GM23248 (cell line): ENCODE data around the gene ERH. TPM values are rescaled to one million over a fixed set of nuclear protein-coding genes. Genes with fewer than 3 reads are reported as not detected.

Experiments used
- DNase-seq: peaks from one replicate; pipeline ENCODE4 v3.0.0-alpha.2; 2015
- H2AFZ ChIP-seq: fragments of 200-600 bp; sonication (generic); 2 replicates; pipeline ENCODE4 v1.6.1; 2016; ENCODE audit warnings: antibody characterized with exemption
- H3F3A ChIP-seq: fragments of 200-600 bp; sonication (generic); 2 replicates; pipeline ENCODE4 v1.6.1; 2016; ENCODE audit warnings: mild to moderate bottlenecking, antibody characterized with exemption, mixed run types; ENCODE audit not compliant: insufficient read depth
- H3K27ac ChIP-seq: fragments of 200-600 bp; sonication (generic); 2 replicates; pipeline ENCODE4 v1.5.1; 2016; ENCODE audit warnings: mild to moderate bottlenecking
- H3K27me3 ChIP-seq: fragments of 200-600 bp; sonication (generic); replicated peaks from 2 replicates; pipeline ENCODE4 v1.6.1; 2016; ENCODE audit warnings: mild to moderate bottlenecking; ENCODE audit not compliant: insufficient read depth
- H3K36me3 ChIP-seq: fragments of 200-600 bp; sonication (generic); 2 replicates; pipeline ENCODE4 v1.6.1; 2016; ENCODE audit warnings: low read depth, mild to moderate bottlenecking
- H3K4me1 ChIP-seq: fragments of 200-600 bp; sonication (generic); 2 replicates; pipeline ENCODE4 v1.6.1; 2016; ENCODE audit warnings: mild to moderate bottlenecking; ENCODE audit not compliant: insufficient read depth
- H3K4me2 ChIP-seq: fragments of 200-600 bp; sonication (generic); one replicate; pipeline ENCODE4 v1.6.1; 2016; ENCODE audit warnings: mild to moderate bottlenecking; ENCODE audit not compliant: unreplicated experiment
- H3K4me3 ChIP-seq: fragments of 200-600 bp; sonication (generic); 2 replicates; pipeline ENCODE4 v1.5.1; 2016; ENCODE audit warnings: mild to moderate bottlenecking
- H3K79me2 ChIP-seq: fragments of 200-600 bp; sonication (generic); 2 replicates; pipeline ENCODE4 v1.6.1; 2016; ENCODE audit warnings: mild to moderate bottlenecking; ENCODE audit not compliant: insufficient read depth
- H3K9ac ChIP-seq: fragments of 200-600 bp; sonication (generic); 2 replicates; pipeline ENCODE4 v1.6.1; 2016; ENCODE audit warnings: mild to moderate bottlenecking
- H3K9me2 ChIP-seq: fragments of 200-600 bp; sonication (generic); 2 replicates; pipeline ENCODE4 v1.6.1; 2016; ENCODE audit warnings: mixed run types, mild to moderate bottlenecking, moderate library complexity; ENCODE audit not compliant: insufficient read depth
- H3K9me3 ChIP-seq: fragments of 200-600 bp; sonication (generic); one replicate; pipeline ENCODE4 v1.6.1; 2017; ENCODE audit warnings: low read depth
- H4K20me1 ChIP-seq: fragments of 200-600 bp; sonication (generic); 2 replicates; pipeline ENCODE4 v1.6.0; 2016; ENCODE audit not compliant: insufficient read depth
- EZH2 ChIP-seq: fragments of 200-600 bp; sonication (generic); IDR thresholded peaks from 2 replicates; pipeline ENCODE4 v1.6.1; 2018; ENCODE audit warnings: antibody characterized with exemption, mild to moderate bottlenecking; ENCODE audit not compliant: insufficient read depth, poor library complexity, severe bottlenecking
- EZH2phosphoT487 ChIP-seq: fragments of 200-600 bp; sonication (generic); IDR thresholded peaks from 2 replicates; pipeline ENCODE4 v1.6.1; 2018; ENCODE audit warnings: antibody characterized with exemption, moderate library complexity, mild to moderate bottlenecking, low read depth; ENCODE audit not compliant: insufficient read depth
- WGBS, 2 experiments: methylation state at CpG; one replicate each; pipeline ENCODE4 v1.1.6; 2015 to 2017; ENCODE audit warnings: low lambda C conversion rate in 2 of 2, low coverage in 1 of 2; ENCODE audit errors: missing lambda C conversion rate in 2 of 2; 5-methylcytosine and 5-hydroxymethylcytosine counted together
- in situ Hi-C: fragments of 300-500 bp; cut with MboI; formaldehyde crosslinking; loops from 2 replicates; pipeline ENCODE4 v1.15.0; 2020
- polyA plus RNA-seq: library from polyadenylated mRNA; unstranded; fragments of >200 nt; fragmentation: Nextera tagmentation; extraction: Ambion mirVana; gene quantifications from 2 replicates; pipeline ENCODE4 v1.2.1, GENCODE V29; 2016
- total RNA-seq: library from RNA; depleted of rRNA; stranded (reverse); fragments of >200 nt; shearing (Covaris generic); gene quantifications from 2 replicates; pipeline ENCODE4 v1.2.3, GENCODE V29; 2014

Gene ERH
- total and polyA plus RNA-seq, 2 experiments from 2014 or later = 70.4 to 136 TPM

DNA sequence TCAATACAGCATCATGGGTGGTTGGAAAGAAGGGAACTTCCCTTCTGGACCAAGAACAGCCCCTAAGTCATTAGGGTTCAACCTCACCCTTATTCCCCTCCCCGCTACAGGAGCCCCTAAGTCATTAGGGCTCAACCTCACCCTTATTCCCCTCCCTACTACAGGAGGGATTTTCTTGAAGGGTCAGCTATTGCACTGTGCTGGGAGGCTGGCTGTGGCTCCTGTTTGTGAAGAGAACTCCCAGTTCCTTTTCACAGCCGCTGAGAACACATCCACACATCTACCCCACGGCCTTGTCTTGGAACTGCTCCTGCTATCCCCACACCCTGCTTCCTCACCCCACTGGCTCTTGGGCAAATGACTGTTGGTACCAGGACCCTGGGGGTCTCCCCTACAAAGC, 44.9 kb downstream of the ERH start:
- H3K36me3 ChIP-seq = no peaks in the 10 kb centered on the region
- no peak overlapping the region for H3K4me2 ChIP-seq
- H3K27ac ChIP-seq = no peak overlapping the region
- no peaks in the 10 kb centered on the region for H4K20me1 ChIP-seq
- no peaks in the 10 kb centered on the region for H3K79me2 ChIP-seq
- no peaks in the 10 kb centered on the region for H3K9me3 ChIP-seq
- peaks cover 12% of the 10 kb centered on the region for H3K4me1 ChIP-seq
- H3K4me3 ChIP-seq = no peak overlapping the region
- H2AFZ ChIP-seq = no peak overlapping the region
- in situ Hi-C loops = no loop called here
- H3K9ac ChIP-seq = no peak overlapping the region
- TF ChIP-seq EZH2 = no peak
- no peak for TF ChIP-seq EZH2phosphoT487
- no peaks in the 10 kb centered on the region for H3K9me2 ChIP-seq
- H3K27me3 ChIP-seq = no peaks in the 10 kb centered on the region
- 0 out of 2 replicates have a peak, but pooled peaks cover 4% of the 10 kb centered on the region for H3F3A ChIP-seq
- DNase-seq = no peak
- WGBS, 2 experiments = 72 to 78% methylated on average over 3 of the region's 3 CpGs

DNA sequence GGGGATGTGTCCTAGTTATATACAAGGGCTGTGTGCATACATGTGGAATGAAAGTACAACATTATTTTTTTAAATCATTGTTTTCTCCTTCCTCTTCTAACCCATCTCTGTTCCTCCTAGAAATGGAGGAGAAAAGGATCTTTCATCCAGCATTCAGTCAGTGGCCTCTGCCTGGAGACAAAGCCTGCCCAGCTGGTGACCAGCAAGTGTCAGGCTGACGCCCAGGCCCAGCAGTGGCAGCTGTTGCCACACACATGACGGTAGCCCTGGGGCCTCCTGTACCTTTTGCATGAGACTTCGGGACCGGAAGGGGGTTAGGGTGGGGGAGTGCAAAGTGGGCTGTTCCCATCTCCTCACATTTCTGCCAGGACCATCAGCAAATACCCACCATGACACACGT, 46.2 kb downstream of the ERH start:
- Histone ChIP-seq H3K4me1 (peaks cover 12% of the 10 kb centered on the region), H3K27ac (no peak overlapping the region), H4K20me1 (no peaks in the 10 kb centered on the region), H3F3A (0 out of 2 replicates have a peak, but pooled peaks cover 4% of the 10 kb centered on the region), H3K27me3 (no peaks in the 10 kb centered on the region), H3K4me2 (no peak overlapping the region), H3K9ac (no peak overlapping the region), H3K79me2 (no peaks in the 10 kb centered on the region), H3K36me3 (no peaks in the 10 kb centered on the region), H3K4me3 (no peak overlapping the region), H3K9me3 (no peaks in the 10 kb centered on the region), H2AFZ (no peak overlapping the region), H3K9me2 (no peaks in the 10 kb centered on the region)
- DNase-seq = no peak
- TF ChIP-seq EZH2 (no peak), EZH2phosphoT487 (no peak)
- 63 to 68% methylated on average over 5 of the region's 5 CpGs for WGBS, 2 experiments
- in situ Hi-C loops = no loop called here

DNA sequence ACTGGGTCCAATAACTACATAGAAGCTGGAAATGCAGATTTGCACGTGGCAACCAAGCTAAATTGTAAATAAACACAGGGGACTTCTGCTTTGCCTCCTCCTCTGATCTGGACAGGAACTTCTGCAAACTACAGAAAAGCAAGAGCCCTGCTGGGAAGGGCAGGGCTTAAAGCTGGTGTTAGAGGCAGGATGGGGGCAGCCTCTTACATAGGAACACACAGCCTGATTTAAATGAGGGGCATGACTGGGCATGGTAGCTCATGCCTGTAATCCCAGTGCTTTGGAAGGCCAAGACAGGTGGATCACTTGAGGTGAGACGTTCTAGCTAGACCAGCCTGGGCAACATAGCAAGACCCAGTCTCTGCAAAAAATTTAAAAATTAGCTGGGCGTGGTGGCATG, 46.7 kb downstream of the ERH start:
- 50 to 63% methylated on average over 3 of the region's 3 CpGs for WGBS, 2 experiments
- H3K4me1 ChIP-seq = peaks cover 12% of the 10 kb centered on the region
- 0 out of 2 replicates have a peak, but pooled peaks cover 4% of the 10 kb centered on the region for H3F3A ChIP-seq
- H2AFZ ChIP-seq = no peak overlapping the region
- no peak overlapping the region for H3K4me3 ChIP-seq
- no peak overlapping the region for H3K9ac ChIP-seq
- TF ChIP-seq EZH2phosphoT487 = no peak
- no peak for TF ChIP-seq EZH2
- H3K36me3 ChIP-seq = no peaks in the 10 kb centered on the region
- in situ Hi-C loops = no loop called here
- H3K27ac ChIP-seq = no peak overlapping the region
- no peaks in the 10 kb centered on the region for H3K9me3 ChIP-seq
- DNase-seq = no peak
- H4K20me1 ChIP-seq = no peaks in the 10 kb centered on the region
- no peaks in the 10 kb centered on the region for H3K9me2 ChIP-seq
- no peaks in the 10 kb centered on the region for H3K27me3 ChIP-seq
- no peak overlapping the region for H3K4me2 ChIP-seq
- H3K79me2 ChIP-seq = no peaks in the 10 kb centered on the region

DNA sequence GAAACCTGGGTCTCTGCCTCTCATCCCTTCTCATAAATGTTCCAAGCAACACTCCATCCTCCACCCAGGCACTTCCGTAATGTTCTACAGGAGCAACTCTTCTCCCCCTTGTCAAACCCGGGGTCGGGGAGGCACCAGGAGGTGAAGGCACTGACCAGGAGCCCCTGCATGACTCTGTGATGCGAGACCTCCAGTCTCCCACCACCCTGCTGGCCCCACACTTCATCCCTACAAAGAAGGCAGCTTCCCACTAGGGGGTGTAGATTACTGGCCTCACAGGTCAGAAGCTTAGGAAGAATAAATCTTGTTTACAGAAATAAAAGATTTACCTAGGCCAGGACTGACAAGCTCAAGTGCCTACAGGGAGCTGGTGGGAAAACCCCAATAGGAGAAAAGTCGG, 47.2 kb downstream of the ERH start:
- no peaks in the 10 kb centered on the region for H4K20me1 ChIP-seq
- in situ Hi-C loops = no loop called here
- H3K4me1 ChIP-seq = peaks cover 7% of the 10 kb centered on the region
- H3K9ac ChIP-seq = no peak overlapping the region
- no peaks in the 10 kb centered on the region for H3K9me2 ChIP-seq
- H3K79me2 ChIP-seq = no peaks in the 10 kb centered on the region
- no peak overlapping the region for H3K27ac ChIP-seq
- 73 to 81% methylated on average over 5 of the region's 5 CpGs for WGBS, 2 experiments
- H3K4me3 ChIP-seq = no peak overlapping the region
- H2AFZ ChIP-seq = no peak overlapping the region
- TF ChIP-seq EZH2 = no peak
- TF ChIP-seq EZH2phosphoT487 = no peak
- DNase-seq = no peak
- H3F3A ChIP-seq = 0 out of 2 replicates have a peak, but pooled peaks cover 4% of the 10 kb centered on the region
- no peaks in the 10 kb centered on the region for H3K9me3 ChIP-seq
- H3K27me3 ChIP-seq = no peaks in the 10 kb centered on the region
- no peaks in the 10 kb centered on the region for H3K36me3 ChIP-seq
- no peak overlapping the region for H3K4me2 ChIP-seq
